H1 (cell line): ENCODE measurements around the gene CNGB1. TPM values are rescaled to one million over a fixed set of nuclear protein-coding genes. Genes with fewer than 3 reads are reported as not detected.

ENCODE experiments used
- KDM1A ChIP-seq: fragments of 200-600, 300-600 bp; sonication (generic); IDR thresholded peaks from 2 replicates; pipeline ENCODE4 v1.7.1; 2016; ENCODE audit warnings: mild to moderate bottlenecking, low read length, borderline replicate concordance
- MAX ChIP-seq: IDR thresholded peaks from 2 replicates; pipeline ENCODE4 v1.6.1; 2012; ENCODE audit warnings: inconsistent platforms
- RBBP5 ChIP-seq: IDR thresholded peaks from 2 replicates; pipeline ENCODE4 v1.7.1; 2012; ENCODE audit warnings: low read depth, mild to moderate bottlenecking, inconsistent platforms, low read length, moderate library complexity, borderline replicate concordance
- polyA plus RNA-seq, 7 experiments: library from polyadenylated mRNA; depleted of rRNA in 3 of 7; stranded (reverse) in 5 of 7; unstranded in 2 of 7; fragments of >200 nt in 5 of 7; fragments of 200-250 nt in 2 of 7; gene quantifications; 1 replicate in 5 of 7; 2 replicates in 1 of 7; 4 replicates in 1 of 7; pipeline versions ENCODE4 v1.2.1 to v1.2.3, GENCODE V29; 2011 to 2013; ENCODE audit warnings: missing spikeins in 2 of 7, mixed read lengths in 2 of 7
- total RNA-seq: library from RNA; stranded (reverse); fragmentation: NEBNext Ultra II Directional; extraction: Animal tissue kit (Norgen Biotek cat#: 25700); gene quantifications from 2 replicates; pipeline ENCODE4 v1.2.1, GENCODE V29; 2021

CNGB1 gene
- total and polyA plus RNA-seq, 2 of the 8 experiments (the other 6 are each of a cell fraction or from before 2014, with no cell fraction given), result not detected

- TF ChIP-seq KDM1A, result no peak
- TF ChIP-seq RBBP5, result no peak
- no peak for TF ChIP-seq MAX
Observed at GRCh38 chr16:57997528-57998265, 26.8 kb upstream of the CNGB1 start (continued).
